HG03025 (cell line): Measurements from ENCODE around the gene NQO1.
"Not testable (repeated sequence)": the region's sequence is repeated elsewhere in the genome, so short reads cannot be mapped to it uniquely, and the experiment has no call there.

Experiments used
- ATAC-seq: cut with Tn5 transposase; IDR thresholded peaks from one replicate; pipeline ENCODE4 v1.9.1; 2021; ENCODE audit warnings: mild to moderate bottlenecking, moderate library complexity; ENCODE audit not compliant: unreplicated experiment, low FRiP score

The NQO1 gene

GRCh38 chr16:69744363-69745231 lies 18.2 kb upstream of the NQO1 start:
- ATAC-seq = no peak

GRCh38 chr16:69741951-69742904 lies 15.9 kb upstream of the NQO1 start:
- no peak for ATAC-seq

GRCh38 chr16:69741519-69741918 lies 15.2 kb upstream of the NQO1 start:
- no peak for ATAC-seq

- no peak for ATAC-seq
Observed at GRCh38 chr16:69732101-69732500, 5.7 kb upstream of the NQO1 start.

GRCh38 chr16:69731280-69731679 lies 4.9 kb upstream of the NQO1 start:
- not testable (repeated sequence) for ATAC-seq

- not testable (repeated sequence) for ATAC-seq
Observed at GRCh38 chr16:69729030-69729429, 2.7 kb upstream of the NQO1 start.

GRCh38 chr16:69727916-69728270 lies 1.5 kb upstream of the NQO1 start:
- ATAC-seq = no peak

- no peak for ATAC-seq
Observed at GRCh38 chr16:69725480-69726312, 664 bp downstream of the NQO1 start.

GRCh38 chr16:69724981-69725479 lies 1.3 kb downstream of the NQO1 start:
- ATAC-seq = no peak

GRCh38 chr16:69724414-69724873 lies 1.9 kb downstream of the NQO1 start:
- no peak for ATAC-seq

- no peak for ATAC-seq
Observed at GRCh38 chr16:69721441-69721957, 4.9 kb downstream of the NQO1 start.

GRCh38 chr16:69720822-69721430 lies 5.4 kb downstream of the NQO1 start:
- ATAC-seq = no peak

- no peak for ATAC-seq
Observed at GRCh38 chr16:69718111-69718764, 8.1 kb downstream of the NQO1 start.

GRCh38 chr16:69717066-69717465 lies 9.3 kb downstream of the NQO1 start:
- ATAC-seq = no peak

- ATAC-seq = no peak
Observed at GRCh38 chr16:69712914-69713581, 13.3 kb downstream of the NQO1 start.

GRCh38 chr16:69712277-69712676 lies 14.1 kb downstream of the NQO1 start:
- no peak for ATAC-seq

GRCh38 chr16:69711115-69711740 lies 15.1 kb downstream of the NQO1 start:
- ATAC-seq = no peak

- no peak for ATAC-seq
Observed at GRCh38 chr16:69709456-69710084, 16.8 kb downstream of the NQO1 start.
